Spinal cord (tissue), 10 donors: ENCODE results near the gene MVB12B. TPM values are rescaled to one million over a fixed set of nuclear protein-coding genes. Genes with fewer than 3 reads are reported as not detected.
A peak's percentile ranks its signal among the peaks of the same experiment; 100 is the strongest.

Experiments
- DNase-seq, 6 donors: peaks; one replicate each; pipeline versions ENCODE4 v3.0.0 to v3.0.0-alpha.2; 2013 to 2015; ENCODE audit warnings: low spot score in 6 of 6, low read depth in 4 of 6
- H3K27ac ChIP-seq: one replicate; pipeline ENCODE4 v1.5.1; 2013; ENCODE audit warnings: low read depth, low read length, control low read depth
- H3K27me3 ChIP-seq: one replicate; pipeline ENCODE4 v1.6.1; 2013; ENCODE audit warnings: low read length; ENCODE audit not compliant: control insufficient read depth, insufficient read depth
- H3K36me3 ChIP-seq: one replicate; pipeline ENCODE4 v1.6.1; 2013; ENCODE audit warnings: low read length; ENCODE audit not compliant: control insufficient read depth, insufficient read depth
- H3K4me1 ChIP-seq: one replicate; pipeline ENCODE4 v1.6.1; 2013; ENCODE audit warnings: low read length; ENCODE audit not compliant: control insufficient read depth, insufficient read depth
- H3K4me3 ChIP-seq: one replicate; pipeline ENCODE4 v1.5.1; 2013; ENCODE audit warnings: low read depth, low read length, control low read depth
- H3K9me3 ChIP-seq: one replicate; pipeline ENCODE4 v1.6.1; 2013; ENCODE audit warnings: low read length; ENCODE audit not compliant: control insufficient read depth, insufficient read depth
- WGBS: methylation state at CpG from one replicate; pipeline ENCODE4 v1.1.5; 2013; ENCODE audit warnings: missing lambda C conversion rate; ENCODE audit not compliant: insufficient coverage; 5-methylcytosine and 5-hydroxymethylcytosine counted together
- polyA plus RNA-seq, 2 donors: library from polyadenylated mRNA; unstranded; fragments of 120-200 nt; gene quantifications; one replicate each; pipeline ENCODE4 v1.2.1, GENCODE V29; 2013; ENCODE audit not compliant: insufficient read length in 2 of 2
- total RNA-seq, 2 donors: library from RNA; depleted of rRNA in 1 of 2; stranded (reverse); fragments of 120-200 nt in 1 of 2; fragments of >200 nt in 1 of 2; gene quantifications; one replicate each; pipeline versions ENCODE4 v1.2.3 to v1.2.4, GENCODE V29; 2013 to 2014
- donor health status: healthy.

The MVB12B gene
- total and polyA plus RNA-seq, 4 donors: 28.9 to 84.2 (median 55.6) TPM

GRCh38 chr9:126527109-126527825, 200.6 kb downstream of the MVB12B start:
- Histone ChIP-seq H3K4me1 (peaks cover 12% of the 10 kb centered on the region), H3K4me3 (no peak overlapping the region), H3K9me3 (no peaks in the 10 kb centered on the region), H3K36me3 (no peaks in the 10 kb centered on the region), H3K27me3 (peaks cover 9% of the 10 kb centered on the region), H3K27ac (no peak overlapping the region)
- WGBS: 77% methylated on average over 19 of the region's 20 CpGs
- no peak for DNase-seq

GRCh38 chr9:126528111-126528510, 201.5 kb downstream of the MVB12B start:
- no peak overlapping the region for H3K27ac ChIP-seq
- DNase-seq: no peak
- H3K4me3 ChIP-seq: no peak overlapping the region
- H3K27me3 ChIP-seq: peaks cover 2% of the 10 kb centered on the region
- 83% methylated on average over 13 of the region's 14 CpGs for WGBS
- no peaks in the 10 kb centered on the region for H3K36me3 ChIP-seq
- H3K9me3 ChIP-seq: no peaks in the 10 kb centered on the region
- H3K4me1 ChIP-seq: peaks cover 12% of the 10 kb centered on the region

- Histone ChIP-seq H3K27me3 (peaks cover 5% of the 10 kb centered on the region), H3K4me3 (no peak overlapping the region), H3K4me1 (peaks cover 15% of the 10 kb centered on the region), H3K36me3 (no peaks in the 10 kb centered on the region), H3K27ac (no peak overlapping the region), H3K9me3 (no peaks in the 10 kb centered on the region)
- 100% methylated on average over 3 of the region's 10 CpGs for WGBS
- no peak for DNase-seq
These were observed 202.3 kb downstream of the MVB12B start for GRCh38 chr9:126528915-126529314.

GRCh38 chr9:126531035-126531571, 204.5 kb downstream of the MVB12B start:
- Histone ChIP-seq H3K4me1 (peaks cover 26% of the 10 kb centered on the region), H3K9me3 (no peaks in the 10 kb centered on the region), H3K4me3 (no peak overlapping the region), H3K36me3 (no peaks in the 10 kb centered on the region), H3K27ac (no peak overlapping the region), H3K27me3 (peaks cover 17% of the 10 kb centered on the region)
- 76% methylated on average over 6 of the region's 10 CpGs for WGBS
- DNase-seq: no peak

- H3K4me1 ChIP-seq: peaks cover 26% of the 10 kb centered on the region
- 63% methylated on average over 5 of the region's 5 CpGs for WGBS
- H3K36me3 ChIP-seq: no peaks in the 10 kb centered on the region
- no peak overlapping the region for H3K4me3 ChIP-seq
- H3K27me3 ChIP-seq: peaks cover 18% of the 10 kb centered on the region
- DNase-seq: no peak
- H3K27ac ChIP-seq: no peak overlapping the region
- H3K9me3 ChIP-seq: no peaks in the 10 kb centered on the region
These were observed 205.0 kb downstream of the MVB12B start for GRCh38 chr9:126531591-126531990.

GRCh38 chr9:126532019-126532462, 205.4 kb downstream of the MVB12B start:
- no peak for DNase-seq
- Histone ChIP-seq H3K4me1 (peaks cover 26% of the 10 kb centered on the region), H3K4me3 (no peak overlapping the region), H3K36me3 (no peaks in the 10 kb centered on the region), H3K9me3 (no peaks in the 10 kb centered on the region), H3K27me3 (peaks cover 18% of the 10 kb centered on the region), H3K27ac (no peak overlapping the region)
- 74% methylated on average over 4 of the region's 9 CpGs for WGBS

- Histone ChIP-seq H3K9me3 (no peaks in the 10 kb centered on the region), H3K4me3 (no peak overlapping the region), H3K27ac (no peak overlapping the region), H3K27me3 (peaks cover 18% of the 10 kb centered on the region), H3K4me1 (peaks cover 26% of the 10 kb centered on the region), H3K36me3 (no peaks in the 10 kb centered on the region)
- DNase-seq: no peak
- 62% methylated on average over 7 of the region's 8 CpGs for WGBS
These were observed 205.9 kb downstream of the MVB12B start for GRCh38 chr9:126532489-126532888.

- WGBS: 82% methylated on average over 12 of the region's 24 CpGs
- no peak overlapping the region for H3K27ac ChIP-seq
- H3K9me3 ChIP-seq: no peaks in the 10 kb centered on the region
- no peak overlapping the region for H3K4me3 ChIP-seq
- peaks cover 18% of the 10 kb centered on the region for H3K27me3 ChIP-seq
- H3K4me1 ChIP-seq: peaks cover 26% of the 10 kb centered on the region
- DNase-seq: no peak
- H3K36me3 ChIP-seq: no peaks in the 10 kb centered on the region
These were observed 206.6 kb downstream of the MVB12B start for GRCh38 chr9:126532951-126533925.

- Histone ChIP-seq H3K27me3 (peaks cover 18% of the 10 kb centered on the region), H3K4me1 (peaks cover 26% of the 10 kb centered on the region), H3K4me3 (no peak overlapping the region), H3K9me3 (no peaks in the 10 kb centered on the region), H3K27ac (no peak overlapping the region), H3K36me3 (no peaks in the 10 kb centered on the region)
- 65% methylated on average over 11 of the region's 15 CpGs for WGBS
- DNase-seq: peak in 1 of 6 donors; percentile 90
These were observed 207.3 kb downstream of the MVB12B start for GRCh38 chr9:126533926-126534310.
